H1 (cell line): ENCODE data around the gene TELO2.

Experiments used
- BRCA1 ChIP-seq: IDR thresholded peaks from 2 replicates; pipeline ENCODE4 v1.6.1; 2012; ENCODE audit warnings: low read depth, low read length, improper control_type of control experiment
- CREB1 ChIP-seq: IDR thresholded peaks from 2 replicates; pipeline ENCODE4 v1.6.1; 2012; ENCODE audit warnings: inconsistent platforms
- CTCF ChIP-seq, 3 experiments: IDR thresholded peaks; 1 replicate in 2 of 3; 2 replicates in 1 of 3; pipeline versions ENCODE4 v1.5.1 to v1.6.1; 2011; ENCODE audit warnings: low read length in 3 of 3, mild to moderate bottlenecking in 3 of 3, inconsistent platforms in 2 of 3, low read depth in 1 of 3, moderate library complexity in 1 of 3; ENCODE audit not compliant: insufficient read depth in 1 of 3; ENCODE audit errors: control extremely low read depth in 1 of 3
- EZH2 ChIP-seq: fragments of 200-600 bp; sonication (generic); IDR thresholded peaks from 2 replicates; pipeline ENCODE4 v1.7.1; 2012; ENCODE audit warnings: low read depth, mild to moderate bottlenecking, moderate library complexity, low read length, inconsistent platforms; ENCODE audit not compliant: severe bottlenecking
- POLR2A ChIP-seq, 2 experiments: IDR thresholded peaks; 1 replicate in 1 of 2; 2 replicates in 1 of 2; pipeline ENCODE4 v1.6.1; 2011; ENCODE audit warnings: low read depth in 2 of 2, low read length in 2 of 2, mild to moderate bottlenecking in 2 of 2; ENCODE audit errors: control extremely low read depth in 1 of 2
- POLR2AphosphoS5 ChIP-seq: IDR thresholded peaks from 2 replicates; pipeline ENCODE4 v1.6.1; 2011; ENCODE audit warnings: low read depth, low read length
- RBBP5 ChIP-seq: IDR thresholded peaks from 2 replicates; pipeline ENCODE4 v1.7.1; 2012; ENCODE audit warnings: low read depth, mild to moderate bottlenecking, inconsistent platforms, low read length, moderate library complexity, borderline replicate concordance
- SRF ChIP-seq: IDR thresholded peaks from 2 replicates; pipeline ENCODE4 v1.6.1; 2011; ENCODE audit warnings: mild to moderate bottlenecking, low read depth, low read length, moderate library complexity
- TCF12 ChIP-seq: IDR thresholded peaks from 2 replicates; pipeline ENCODE4 v1.6.1; 2011; ENCODE audit warnings: low read depth, mild to moderate bottlenecking, low read length
- YY1 ChIP-seq: IDR thresholded peaks from 2 replicates; pipeline ENCODE4 v1.6.1; 2011; ENCODE audit warnings: low read depth, mild to moderate bottlenecking, low read length
- ZNF274 ChIP-seq: IDR thresholded peaks from 2 replicates; pipeline ENCODE4 v1.7.0; 2012; ENCODE audit warnings: low read length, borderline replicate concordance; ENCODE audit errors: extremely low read depth
- TF ChIP-seq, protein P1 (sequence below): IDR thresholded peaks from 2 replicates; pipeline ENCODE4 v1.6.1; 2012; ENCODE audit warnings: low read length, inconsistent platforms
- TF ChIP-seq, protein P2 (sequence below): IDR thresholded peaks from 2 replicates; pipeline ENCODE4 v1.6.1; 2012; ENCODE audit warnings: inconsistent platforms

DNA sequence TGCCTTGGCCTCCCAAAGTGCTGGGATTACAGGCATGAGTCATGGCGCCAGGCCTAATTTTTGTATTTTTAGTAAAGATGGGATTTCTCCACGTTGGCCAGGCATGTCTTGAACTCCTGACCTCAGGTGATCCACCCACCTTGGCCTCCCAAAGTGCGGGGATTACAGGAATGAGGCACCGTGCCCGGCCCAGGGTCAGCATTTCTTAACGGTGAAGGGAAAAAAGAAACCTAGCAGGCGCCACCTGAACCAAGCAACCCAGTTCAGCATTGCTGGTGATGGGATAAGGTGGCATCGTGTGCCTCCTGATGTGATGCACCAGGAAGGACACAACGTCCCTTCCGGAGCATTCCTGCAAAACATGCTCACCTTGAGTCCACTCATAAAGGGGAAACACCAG is 16.1 kb upstream of the TELO2 start:
- TF ChIP-seq CREB1 (no peak), POLR2A (IDR thresholded peaks at IDR 0.05; ENCODE audit: control extremely low read depth in 1 of 2, low read depth in 2 of 2, low read length in 2 of 2) (no peak), ZNF274 (no peak), RBBP5 (no peak), CTCF (IDR thresholded peaks at IDR 0.05; ENCODE audit: control extremely low read depth in 1 of 3, insufficient read depth in 1 of 3, low read depth in 1 of 3, low read length in 3 of 3) (no peak), BRCA1 (no peak), EZH2 (no peak), YY1 (no peak), POLR2AphosphoS5 (no peak), SRF (no peak), TCF12 (no peak)
- TF ChIP-seq, protein P1, sequence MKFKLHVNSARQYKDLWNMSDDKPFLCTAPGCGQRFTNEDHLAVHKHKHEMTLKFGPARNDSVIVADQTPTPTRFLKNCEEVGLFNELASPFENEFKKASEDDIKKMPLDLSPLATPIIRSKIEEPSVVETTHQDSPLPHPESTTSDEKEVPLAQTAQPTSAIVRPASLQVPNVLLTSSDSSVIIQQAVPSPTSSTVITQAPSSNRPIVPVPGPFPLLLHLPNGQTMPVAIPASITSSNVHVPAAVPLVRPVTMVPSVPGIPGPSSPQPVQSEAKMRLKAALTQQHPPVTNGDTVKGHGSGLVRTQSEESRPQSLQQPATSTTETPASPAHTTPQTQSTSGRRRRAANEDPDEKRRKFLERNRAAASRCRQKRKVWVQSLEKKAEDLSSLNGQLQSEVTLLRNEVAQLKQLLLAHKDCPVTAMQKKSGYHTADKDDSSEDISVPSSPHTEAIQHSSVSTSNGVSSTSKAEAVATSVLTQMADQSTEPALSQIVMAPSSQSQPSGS: no peak
- TF ChIP-seq, protein P2, sequence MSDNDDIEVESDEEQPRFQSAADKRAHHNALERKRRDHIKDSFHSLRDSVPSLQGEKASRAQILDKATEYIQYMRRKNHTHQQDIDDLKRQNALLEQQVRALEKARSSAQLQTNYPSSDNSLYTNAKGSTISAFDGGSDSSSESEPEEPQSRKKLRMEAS: no peak
